CD8-positive, alpha-beta memory T cell (primary cell): ENCODE measurements around the gene SPANXN5. TPM values are rescaled to one million over a fixed set of nuclear protein-coding genes. Genes with fewer than 3 reads are reported as not detected.
"Not testable (repeated sequence)": the region's sequence is repeated elsewhere in the genome, so short reads cannot be mapped to it uniquely, and the experiment has no call there.

ENCODE experiments used
- CTCF ChIA-PET: fragments of 350-600 bp; sonication (Branson Sonifier 250); formaldehyde crosslinking; loops from one replicate; lab custom pipeline; 2021; ENCODE audit warnings: antibody characterized with exemption; lab: Charles Lee
- POLR2A ChIA-PET: fragments of 350-600 bp; sonication (Branson Sonifier 250); formaldehyde crosslinking; loops from one replicate; lab custom pipeline; 2021; ENCODE audit warnings: antibody characterized with exemption; lab: Charles Lee
- DNase-seq, 5 donors: peaks; one replicate each; pipeline versions ENCODE4 v3.0.0 to v3.0.0-alpha.2; 2020 to 2022; ENCODE audit warnings: mixed read lengths in 1 of 5
- H3K27ac ChIP-seq: one replicate; pipeline ENCODE4 v1.7.0; 2013; ENCODE audit warnings: low read depth, mild to moderate bottlenecking, low read length, moderate library complexity
- H3K27me3 ChIP-seq: 2 replicates; pipeline ENCODE4 v1.7.0; 2013; ENCODE audit warnings: low read length, mild to moderate bottlenecking; ENCODE audit not compliant: insufficient read depth, poor library complexity, severe bottlenecking
- H3K36me3 ChIP-seq: 2 replicates; pipeline ENCODE4 v1.7.0; 2013; ENCODE audit warnings: mild to moderate bottlenecking, low read length, moderate library complexity; ENCODE audit not compliant: insufficient read depth
- H3K4me1 ChIP-seq: 2 replicates; pipeline ENCODE4 v1.7.0; 2013; ENCODE audit warnings: mild to moderate bottlenecking, low read length, moderate library complexity; ENCODE audit not compliant: insufficient read depth
- H3K4me3 ChIP-seq: 2 replicates; pipeline ENCODE4 v1.7.0; 2013; ENCODE audit warnings: mild to moderate bottlenecking, low read length
- H3K9me3 ChIP-seq: 2 replicates; pipeline ENCODE4 v1.7.0; 2013; ENCODE audit warnings: mild to moderate bottlenecking, low read length
- H3K27ac Mint-ChIP-seq, 8 donors: one replicate each; pipeline ENCODE4 v1.8.0; 2020 to 2021; ENCODE audit warnings: mixed read lengths in 8 of 8, mild to moderate bottlenecking in 6 of 8, inconsistent platforms in 3 of 8, moderate library complexity in 3 of 8
- H3K27me3 Mint-ChIP-seq, 2 donors: one replicate each; pipeline ENCODE4 v1.8.0; 2020 to 2021; ENCODE audit warnings: mixed read lengths in 2 of 2, mild to moderate bottlenecking in 1 of 2, moderate library complexity in 1 of 2
- H3K36me3 Mint-ChIP-seq, 3 donors: one replicate each; pipeline ENCODE4 v1.8.0; 2020 to 2021; ENCODE audit warnings: mixed read lengths in 3 of 3, inconsistent platforms in 1 of 3, mild to moderate bottlenecking in 1 of 3
- H3K4me1 Mint-ChIP-seq, 3 donors: one replicate each; pipeline ENCODE4 v1.8.0; 2020 to 2021; ENCODE audit warnings: mixed read lengths in 3 of 3, inconsistent platforms in 1 of 3, mild to moderate bottlenecking in 1 of 3
- H3K4me3 Mint-ChIP-seq, 7 donors: one replicate each; pipeline ENCODE4 v1.8.0; 2020 to 2021; ENCODE audit warnings: mixed read lengths in 7 of 7, mild to moderate bottlenecking in 6 of 7, moderate library complexity in 4 of 7, inconsistent platforms in 2 of 7
- H3K9me3 Mint-ChIP-seq, 5 donors: one replicate each; pipeline ENCODE4 v1.8.0; 2020 to 2022; ENCODE audit warnings: mixed read lengths in 5 of 5, mild to moderate bottlenecking in 3 of 5, moderate library complexity in 2 of 5, inconsistent platforms in 1 of 5
- polyA plus RNA-seq: library from polyadenylated mRNA; unstranded; fragments of 300-500 nt; fragmentation: Illumina TruSeq; gene quantifications from one replicate; pipeline ENCODE4 v1.2.3, GENCODE V29; 2021
- total RNA-seq, 2 experiments: library from RNA; stranded (reverse); gene quantifications; one replicate each; pipeline ENCODE4 v1.2.3, GENCODE V29; 2021

Gene SPANXN5
- total and polyA plus RNA-seq, 3 experiments from 2014 or later: not detected

GRCh38 chrX:52804876-52805275 is 7.6 kb upstream of the SPANXN5 start:
- H3K4me3 Mint-ChIP-seq, H3K27me3 ChIP-seq, H3K36me3 Mint-ChIP-seq, CTCF ChIA-PET, DNase-seq, H3K9me3 ChIP-seq, H3K4me3 ChIP-seq, H3K27ac ChIP-seq, H3K9me3 Mint-ChIP-seq, H3K27ac Mint-ChIP-seq, H3K36me3 ChIP-seq, POLR2A ChIA-PET, H3K4me1 Mint-ChIP-seq, H3K4me1 ChIP-seq: not testable (repeated sequence)
- peaks cover 11 to 13% of the 10 kb centered on the region in 2 donors for H3K27me3 Mint-ChIP-seq

DNA sequence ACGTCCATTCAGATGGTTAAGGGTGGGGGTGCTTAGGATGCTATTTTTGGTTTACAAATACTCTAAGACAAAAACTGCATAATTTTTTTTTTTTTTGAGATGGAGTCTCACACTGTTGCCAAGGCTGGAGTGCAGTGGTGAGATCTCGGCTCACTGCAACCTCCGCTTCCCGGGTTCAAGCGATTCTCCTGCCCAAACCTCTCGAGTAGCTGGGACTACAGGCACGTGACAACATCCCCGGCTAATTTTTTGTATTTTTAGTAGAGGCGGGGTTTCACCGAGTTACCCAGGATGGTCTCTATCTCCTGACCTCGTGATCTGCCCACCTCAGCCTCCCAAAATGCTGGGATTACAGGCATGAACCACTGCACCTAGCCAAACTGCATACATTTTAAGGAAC is 23.7 kb downstream of the SPANXN5 start:
- H3K4me3 Mint-ChIP-seq, H3K27ac ChIP-seq, H3K27me3 Mint-ChIP-seq, H3K4me1 ChIP-seq, H3K4me3 ChIP-seq, H3K36me3 ChIP-seq, POLR2A ChIA-PET, H3K27ac Mint-ChIP-seq, H3K27me3 ChIP-seq, H3K4me1 Mint-ChIP-seq, H3K9me3 Mint-ChIP-seq, H3K9me3 ChIP-seq, DNase-seq, CTCF ChIA-PET, H3K36me3 Mint-ChIP-seq: not testable (repeated sequence)

DNA sequence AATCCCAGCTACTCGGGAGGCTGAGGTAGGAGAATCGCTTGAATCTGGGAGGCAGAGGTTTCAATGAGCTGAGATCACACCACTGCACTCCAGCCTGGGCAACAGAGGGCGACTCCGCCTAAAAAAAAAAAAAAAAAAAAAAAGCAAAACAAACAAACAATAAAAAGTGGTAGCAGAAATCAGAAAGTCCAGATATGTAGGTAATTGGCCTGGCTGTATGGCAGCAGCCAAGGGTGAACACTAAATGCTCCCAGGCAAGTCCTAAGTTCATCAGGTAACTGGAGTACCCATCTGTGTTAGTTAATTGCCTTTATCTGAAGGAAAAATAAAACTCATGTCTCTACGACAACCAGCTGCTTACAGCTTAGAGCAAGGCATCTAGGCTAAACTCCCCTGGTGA is 31.2 kb downstream of the SPANXN5 start:
- H3K4me1 ChIP-seq, H3K27me3 ChIP-seq, CTCF ChIA-PET, H3K4me3 ChIP-seq, H3K27ac ChIP-seq, H3K36me3 ChIP-seq, H3K4me3 Mint-ChIP-seq, DNase-seq, H3K27ac Mint-ChIP-seq, H3K9me3 ChIP-seq, H3K4me1 Mint-ChIP-seq, H3K27me3 Mint-ChIP-seq, POLR2A ChIA-PET, H3K9me3 Mint-ChIP-seq, H3K36me3 Mint-ChIP-seq: not testable (repeated sequence)

- H3K27me3 Mint-ChIP-seq, H3K27ac Mint-ChIP-seq, DNase-seq, CTCF ChIA-PET, H3K27me3 ChIP-seq, H3K36me3 ChIP-seq, H3K4me1 Mint-ChIP-seq, H3K36me3 Mint-ChIP-seq, H3K4me1 ChIP-seq, POLR2A ChIA-PET, H3K9me3 Mint-ChIP-seq, H3K9me3 ChIP-seq, H3K4me3 Mint-ChIP-seq, H3K4me3 ChIP-seq, H3K27ac ChIP-seq: not testable (repeated sequence)
Observed at GRCh38 chrX:52750952-52751351, 46.3 kb downstream of the SPANXN5 start, which contains the start of gene SSX2B. Gene SSX2B, plus strand, starts transcription at chrX:52751252. Its CDS starts 1,429 bp downstream, at chrX:52752681.

Other genes with a start within 250 kb of the SPANXN5 start
- not detected for gene SSX7, start 142.5 kb downstream of the SPANXN5 start, total RNA-seq
- gene SSX7, start 142.5 kb downstream of the SPANXN5 start, polyA plus RNA-seq: not detected
- gene SSX2, start 90.2 kb downstream of the SPANXN5 start, total RNA-seq: not detected
- not detected for gene SSX2, start 90.2 kb downstream of the SPANXN5 start, polyA plus RNA-seq
- not detected for gene SSX2B, start 46.2 kb downstream of the SPANXN5 start, total RNA-seq
- gene SSX2B, start 46.2 kb downstream of the SPANXN5 start, polyA plus RNA-seq: not detected
- not detected for gene XAGE5, start 13.9 kb upstream of the SPANXN5 start, total RNA-seq
- gene XAGE5, start 13.9 kb upstream of the SPANXN5 start, polyA plus RNA-seq: not detected
- not detected for gene XAGE3, start 70.7 kb upstream of the SPANXN5 start, total RNA-seq
- gene XAGE3, start 70.7 kb upstream of the SPANXN5 start, polyA plus RNA-seq: not detected
- gene FAM156B, start 99.9 kb upstream of the SPANXN5 start, total RNA-seq: 10 to 100 TPM; 11.6 to 13.2 TPM
- gene FAM156B, start 99.9 kb upstream of the SPANXN5 start, polyA plus RNA-seq: 4.4 TPM
- gene FAM156A, start 161.1 kb upstream of the SPANXN5 start, total RNA-seq: 10 to 100 TPM; 18.1 to 18.5 TPM
- gene FAM156A, start 161.1 kb upstream of the SPANXN5 start, polyA plus RNA-seq: 4.2 TPM